ENCODE data around the gene RMND1.
"Not testable (repeated sequence)": the region's sequence is repeated elsewhere in the genome, so short reads cannot be mapped to it uniquely, and the experiment has no call there.

Gene RMND1

GRCh38 chr6:151451950-151452749 is at the start of gene RMND1:
Gene RMND1, minus strand, starts transcription at chr6:151452126. Its CDS starts 6,315 bp downstream, at chr6:151445811.
- DNase-seq: peak; percentile 99

- DNase-seq: no peak
Observed at GRCh38 chr6:151499551-151499950, 47.6 kb upstream of the RMND1 start.

GRCh38 chr6:151498327-151498726 is 46.4 kb upstream of the RMND1 start:
- DNase-seq: no peak

- no peak for DNase-seq
Observed at GRCh38 chr6:151497905-151498304, 46.0 kb upstream of the RMND1 start.

- DNase-seq: no peak
Observed at GRCh38 chr6:151495380-151495779, 43.5 kb upstream of the RMND1 start.

GRCh38 chr6:151494936-151495320 is 43.0 kb upstream of the RMND1 start:
- no peak for DNase-seq

GRCh38 chr6:151494235-151494935 is 42.5 kb upstream of the RMND1 start:
- DNase-seq: no peak

GRCh38 chr6:151493804-151494234 is 41.9 kb upstream of the RMND1 start, which contains the start of gene CCDC170:
Gene CCDC170, plus strand, starts transcription at chr6:151494017. Its CDS starts 112 bp downstream, at chr6:151494129.
- DNase-seq: no peak

- no peak for DNase-seq
Observed at GRCh38 chr6:151493161-151493803, 41.4 kb upstream of the RMND1 start.

GRCh38 chr6:151490996-151491395 is 39.1 kb upstream of the RMND1 start:
- DNase-seq: no peak

- no peak for DNase-seq
Observed at GRCh38 chr6:151488226-151488625, 36.3 kb upstream of the RMND1 start.

- DNase-seq: no peak
Observed at GRCh38 chr6:151483994-151484393, 32.1 kb upstream of the RMND1 start.

- no peak for DNase-seq
Observed at GRCh38 chr6:151482290-151482689, 30.4 kb upstream of the RMND1 start.

GRCh38 chr6:151481786-151482185 is 29.9 kb upstream of the RMND1 start:
- DNase-seq: no peak

- DNase-seq: no peak
Observed at GRCh38 chr6:151478670-151479069, 26.7 kb upstream of the RMND1 start.

GRCh38 chr6:151477726-151478125 is 25.8 kb upstream of the RMND1 start:
- no peak for DNase-seq

GRCh38 chr6:151475653-151476523 is 24.0 kb upstream of the RMND1 start:
- DNase-seq: no peak

GRCh38 chr6:151464702-151465101 is 12.8 kb upstream of the RMND1 start:
- DNase-seq: no peak

GRCh38 chr6:151461673-151462072 is 9.7 kb upstream of the RMND1 start:
- no peak for DNase-seq

- not testable (repeated sequence) for DNase-seq
Observed at GRCh38 chr6:151455751-151456398, 3.9 kb upstream of the RMND1 start.

GRCh38 chr6:151452750-151453427 is 963 bp upstream of the RMND1 start:
- no peak for DNase-seq

Measured in NCI-H1048 (cell line).